ENCODE data around the gene AQP2. TPM values are rescaled to one million over a fixed set of nuclear protein-coding genes. Genes with fewer than 3 reads are reported as not detected.

The AQP2 gene
- not detected for total RNA-seq
- under 1 TPM in 2 of 8 donors, not detected in 6; 0.05 to 0.09 TPM for polyA plus RNA-seq (ENCODE audit: insufficient read depth in 1 of 8, insufficient read length in 8 of 8, low replicate concordance in 1 of 8)
- long read RNA-seq, donor 1, full-length matches to known transcripts = 1 of 1 reads
- long read RNA-seq, donor 1, partial matches to known transcripts = 0 of 1 reads
- long read RNA-seq, donor 1, other reads (novel, unspliced or antisense) = 0 of 1 reads
- long read RNA-seq, donor 2 = 0 reads
- long read RNA-seq, donor 3 = 0 reads
- long read RNA-seq, donor 4 = 0 reads
- long read RNA-seq, donor 5 = 0 reads
- long read RNA-seq, donor 6, full-length matches to known transcripts = 1 of 1 reads
- long read RNA-seq, donor 6, partial matches to known transcripts = 0 of 1 reads
- long read RNA-seq, donor 6, other reads (novel, unspliced or antisense) = 0 of 1 reads
- long read RNA-seq, donor 7 = 0 reads
- long read RNA-seq, donor 8 = 0 reads
- long read RNA-seq, donor 9 = 0 reads
- long read RNA-seq, donor 10 = 0 reads
- long read RNA-seq, donor 11 = 0 reads

GRCh38 chr12:49950273-49951251, at the start of gene AQP2:
Gene AQP2, plus strand, starts transcription at chr12:49950737. Its CDS starts 94 bp downstream, at chr12:49950831.
- 79% methylated on average over 28 of the region's 32 CpGs for WGBS (ENCODE audit: insufficient coverage)
- Histone ChIP-seq H3K27me3 (ENCODE audit: control insufficient read depth, insufficient read depth, low read length) (peaks cover 29% of the 10 kb centered on the region), H3K9me3 (replicated peaks; ENCODE audit: control insufficient read depth, low read depth, low read length) (no peaks in the 10 kb centered on the region)

GRCh38 chr12:49901026-49901425, 49.5 kb upstream of the AQP2 start:
- Histone ChIP-seq H3K36me3 (ENCODE audit: control insufficient read depth, insufficient read depth, low read length) (no peaks in the 10 kb centered on the region), H3K27me3 (ENCODE audit: control insufficient read depth, insufficient read depth, low read length) (peaks cover 19% of the 10 kb centered on the region), H3K4me3 (ENCODE audit: low read length) (no peak overlapping the region), H3K4me1 (ENCODE audit: control insufficient read depth, insufficient read depth, low read length) (peaks cover 28% of the 10 kb centered on the region), H3K9me3 (replicated peaks; ENCODE audit: control insufficient read depth, low read depth, low read length) (no peaks in the 10 kb centered on the region), H3K27ac (ENCODE audit: low read length) (no peak overlapping the region)
- WGBS (ENCODE audit: insufficient coverage) = no CpG with 5 or more reads among the region's 4 CpGs
- DNase-seq = no peak

More at GRCh38 chr12:49950273-49951251, at the start of gene AQP2:
- Histone ChIP-seq H3K36me3 (ENCODE audit: control insufficient read depth, insufficient read depth, low read length) (no peaks in the 10 kb centered on the region), H3K4me1 (ENCODE audit: control insufficient read depth, insufficient read depth, low read length) (peaks cover 12% of the 10 kb centered on the region), H3K27ac (ENCODE audit: low read length) (no peak within 1 kb of the TSS), H3K4me3 (ENCODE audit: low read length) (no peak within 1 kb of the TSS)
- no peak for DNase-seq

GRCh38 chr12:49901986-49902385, 48.6 kb upstream of the AQP2 start:
- WGBS (ENCODE audit: insufficient coverage) = 81% methylated on average over 5 of the region's 5 CpGs
- no peak for DNase-seq
- peaks cover 19% of the 10 kb centered on the region for H3K27me3 ChIP-seq (ENCODE audit: control insufficient read depth, insufficient read depth, low read length)
- no peak overlapping the region for H3K4me3 ChIP-seq (ENCODE audit: low read length)
- no peaks in the 10 kb centered on the region for H3K9me3 ChIP-seq (replicated peaks; ENCODE audit: control insufficient read depth, low read depth, low read length)
- H3K27ac ChIP-seq (ENCODE audit: low read length) = no peak overlapping the region
- H3K4me1 ChIP-seq (ENCODE audit: control insufficient read depth, insufficient read depth, low read length) = peaks cover 23% of the 10 kb centered on the region
- no peaks in the 10 kb centered on the region for H3K36me3 ChIP-seq (ENCODE audit: control insufficient read depth, insufficient read depth, low read length)

GRCh38 chr12:49902399-49903350, 47.9 kb upstream of the AQP2 start:
- Histone ChIP-seq H3K36me3 (ENCODE audit: control insufficient read depth, insufficient read depth, low read length) (no peaks in the 10 kb centered on the region), H3K9me3 (replicated peaks; ENCODE audit: control insufficient read depth, low read depth, low read length) (no peaks in the 10 kb centered on the region), H3K4me3 (ENCODE audit: low read length) (peak overlapping the region; percentile 35), H3K27ac (ENCODE audit: low read length) (peak overlapping the region; percentile 70), H3K4me1 (ENCODE audit: control insufficient read depth, insufficient read depth, low read length) (peaks cover 20% of the 10 kb centered on the region), H3K27me3 (ENCODE audit: control insufficient read depth, insufficient read depth, low read length) (peaks cover 19% of the 10 kb centered on the region)
- DNase-seq = peak; percentile 81
- WGBS (ENCODE audit: insufficient coverage) = 40% methylated on average over 1 of the region's 16 CpGs

GRCh38 chr12:49903351-49903699, 47.2 kb upstream of the AQP2 start:
- Histone ChIP-seq H3K27ac (ENCODE audit: low read length) (peak overlapping the region; percentile 70), H3K4me3 (ENCODE audit: low read length) (peak overlapping the region; percentile 35)

GRCh38 chr12:49903700-49904423, 46.7 kb upstream of the AQP2 start, which contains the start of gene FAIM2:
Gene FAIM2, minus strand, starts transcription at chr12:49903900. Its CDS starts 108 bp downstream, at chr12:49903792.
- DNase-seq = peak; percentile 91
- H3K9me3 ChIP-seq (replicated peaks; ENCODE audit: control insufficient read depth, low read depth, low read length) = no peaks in the 10 kb centered on the region
- peaks cover 20% of the 10 kb centered on the region for H3K4me1 ChIP-seq (ENCODE audit: control insufficient read depth, insufficient read depth, low read length)
- 2% methylated on average over 19 of the region's 56 CpGs for WGBS (ENCODE audit: insufficient coverage)
- H3K36me3 ChIP-seq (ENCODE audit: control insufficient read depth, insufficient read depth, low read length) = no peaks in the 10 kb centered on the region
- peak within 1 kb of the TSS; percentile 35 for H3K4me3 ChIP-seq (ENCODE audit: low read length)
- H3K27ac ChIP-seq (ENCODE audit: low read length) = peak within 1 kb of the TSS; percentile 70
- peaks cover 19% of the 10 kb centered on the region for H3K27me3 ChIP-seq (ENCODE audit: control insufficient read depth, insufficient read depth, low read length)

More at GRCh38 chr12:49903351-49903699, 47.2 kb upstream of the AQP2 start:
- DNase-seq = no peak
- Histone ChIP-seq H3K4me1 (ENCODE audit: control insufficient read depth, insufficient read depth, low read length) (peaks cover 20% of the 10 kb centered on the region), H3K36me3 (ENCODE audit: control insufficient read depth, insufficient read depth, low read length) (no peaks in the 10 kb centered on the region), H3K9me3 (replicated peaks; ENCODE audit: control insufficient read depth, low read depth, low read length) (no peaks in the 10 kb centered on the region), H3K27me3 (ENCODE audit: control insufficient read depth, insufficient read depth, low read length) (peaks cover 19% of the 10 kb centered on the region)
- 29% methylated on average over 8 of the region's 12 CpGs for WGBS (ENCODE audit: insufficient coverage)

GRCh38 chr12:49904601-49905000, 45.9 kb upstream of the AQP2 start:
- Histone ChIP-seq H3K27me3 (ENCODE audit: control insufficient read depth, insufficient read depth, low read length) (peaks cover 19% of the 10 kb centered on the region), H3K4me1 (ENCODE audit: control insufficient read depth, insufficient read depth, low read length) (peaks cover 22% of the 10 kb centered on the region), H3K4me3 (ENCODE audit: low read length) (no peak overlapping the region), H3K36me3 (ENCODE audit: control insufficient read depth, insufficient read depth, low read length) (no peaks in the 10 kb centered on the region), H3K9me3 (replicated peaks; ENCODE audit: control insufficient read depth, low read depth, low read length) (no peaks in the 10 kb centered on the region), H3K27ac (ENCODE audit: low read length) (peak overlapping the region; percentile 51)
- no peak for DNase-seq
- WGBS (ENCODE audit: insufficient coverage) = 68% methylated on average over 5 of the region's 11 CpGs

GRCh38 chr12:49905718-49906314, 44.7 kb upstream of the AQP2 start:
- WGBS (ENCODE audit: insufficient coverage) = 75% methylated on average over 2 of the region's 7 CpGs
- Histone ChIP-seq H3K4me3 (ENCODE audit: low read length) (no peak overlapping the region), H3K27me3 (ENCODE audit: control insufficient read depth, insufficient read depth, low read length) (peaks cover 19% of the 10 kb centered on the region), H3K4me1 (ENCODE audit: control insufficient read depth, insufficient read depth, low read length) (peaks cover 26% of the 10 kb centered on the region), H3K27ac (ENCODE audit: low read length) (no peak overlapping the region), H3K36me3 (ENCODE audit: control insufficient read depth, insufficient read depth, low read length) (no peaks in the 10 kb centered on the region), H3K9me3 (replicated peaks; ENCODE audit: control insufficient read depth, low read depth, low read length) (no peaks in the 10 kb centered on the region)
- DNase-seq = no peak

Data from muscle of leg (tissue), 16 donors.